WTC11 (cell line): ENCODE data around the gene STK32C. TPM values are rescaled to one million over a fixed set of nuclear protein-coding genes. Genes with fewer than 3 reads are reported as not detected.

ENCODE experiments used
- ATAC-seq: fragments of 200-7000 bp; cut with Tn5 transposase; 2 replicates; pipeline ENCODE4 v1.10.0; 2021; ENCODE audit warnings: mild to moderate bottlenecking, moderate library complexity
- CTCF ChIA-PET: fragments of 300-600 bp; sonication (Branson Sonifier 250); formaldehyde crosslinking; loops from one replicate; lab custom pipeline; 2021; ENCODE audit warnings: antibody characterized with exemption; lab: Charles Lee
- POLR2A ChIA-PET: fragments of 350-600 bp; sonication (Branson Sonifier 250); formaldehyde crosslinking; loops from one replicate; lab custom pipeline; 2021; ENCODE audit warnings: antibody characterized with exemption; lab: Charles Lee
- DNase-seq: peaks from one replicate; pipeline ENCODE4 v3.0.0; 2021; ENCODE audit warnings: low spot score
- H3K27ac Mint-ChIP-seq: 2 replicates; pipeline ENCODE4 v1.8.0; 2021; ENCODE audit warnings: mixed read lengths
- H3K27me3 Mint-ChIP-seq: 2 replicates; pipeline ENCODE4 v1.8.0; 2021; ENCODE audit warnings: low read depth, mild to moderate bottlenecking, moderate library complexity, mixed read lengths
- H3K36me3 Mint-ChIP-seq: 2 replicates; pipeline ENCODE4 v1.8.0; 2021; ENCODE audit warnings: mixed read lengths
- H3K4me1 Mint-ChIP-seq: 2 replicates; pipeline ENCODE4 v1.8.0; 2022; ENCODE audit warnings: mixed read lengths
- H3K4me3 Mint-ChIP-seq: 2 replicates; pipeline ENCODE4 v1.8.0; 2021; ENCODE audit warnings: mild to moderate bottlenecking, moderate library complexity, mixed read lengths
- H3K9me3 Mint-ChIP-seq: 2 replicates; pipeline ENCODE4 v1.8.0; 2021; ENCODE audit warnings: mixed read lengths
- CBFB ChIP-seq: sonication (generic); formaldehyde crosslinking; IDR thresholded peaks from 2 replicates; pipeline ENCODE4 v1.8.1; 2022; ENCODE audit warnings: mild to moderate bottlenecking, low read depth, missing genetic modification reagents
- CREB1 ChIP-seq: sonication (generic); formaldehyde crosslinking; IDR thresholded peaks from 2 replicates; pipeline ENCODE4 v1.8.0; 2023; ENCODE audit warnings: mild to moderate bottlenecking, missing genetic modification reagents
- JAZF1 ChIP-seq: fragments of 250-450 bp; sonication (Bioruptor Pico); IDR thresholded peaks from 2 replicates; pipeline ENCODE4 v1.9.0; 2021; ENCODE audit warnings: moderate library complexity, mild to moderate bottlenecking, inconsistent platforms
- KAT7 ChIP-seq: sonication (generic); formaldehyde crosslinking; IDR thresholded peaks from 2 replicates; pipeline ENCODE4 v1.8.1; 2023; ENCODE audit warnings: missing genetic modification reagents, mild to moderate bottlenecking, borderline replicate concordance
- PRRX2 ChIP-seq: fragments of 250-450 bp; sonication (Bioruptor Pico); IDR thresholded peaks from 2 replicates; pipeline ENCODE4 v1.8.0; 2021; ENCODE audit warnings: mild to moderate bottlenecking
- TEAD1 ChIP-seq: sonication (generic); formaldehyde crosslinking; IDR thresholded peaks from 2 replicates; pipeline ENCODE4 v1.8.0; 2022; ENCODE audit warnings: mild to moderate bottlenecking, missing genetic modification reagents
- TP53 ChIP-seq: sonication (generic); formaldehyde crosslinking; IDR thresholded peaks from 2 replicates; pipeline ENCODE4 v1.8.1; 2023; ENCODE audit warnings: mild to moderate bottlenecking, missing genetic modification reagents
- ZNF263 ChIP-seq: sonication (generic); formaldehyde crosslinking; IDR thresholded peaks from 2 replicates; pipeline ENCODE4 v1.8.1; 2022; ENCODE audit warnings: low read depth, mild to moderate bottlenecking, moderate library complexity, missing genetic modification reagents
- total RNA-seq: library from RNA; stranded (reverse); gene quantifications from 3 replicates; pipeline ENCODE4 v1.2.3, GENCODE V29; 2021
- TF ChIP-seq, protein P1 (sequence below): fragments of 250-450 bp; sonication (Bioruptor Pico); IDR thresholded peaks from 2 replicates; pipeline ENCODE4 v2.1.2; 2022; ENCODE audit warnings: mild to moderate bottlenecking, moderate library complexity
- TF ChIP-seq, protein P2 (sequence below): sonication (generic); formaldehyde crosslinking; IDR thresholded peaks from 2 replicates; pipeline ENCODE4 v1.8.0; 2023; ENCODE audit warnings: missing genetic modification reagents, mild to moderate bottlenecking, borderline replicate concordance
- TF ChIP-seq, protein P3 (sequence below): sonication (generic); formaldehyde crosslinking; IDR thresholded peaks from 2 replicates; pipeline ENCODE4 v1.8.1; 2023; ENCODE audit warnings: mild to moderate bottlenecking, missing genetic modification reagents
- TF ChIP-seq, protein P4 (sequence below): sonication (generic); formaldehyde crosslinking; conservative IDR thresholded peaks from 2 replicates; pipeline ENCODE4 v1.8.1; 2022; ENCODE audit warnings: mild to moderate bottlenecking, missing genetic modification reagents
- TF ChIP-seq, protein P5 (sequence below): sonication (generic); formaldehyde crosslinking; IDR thresholded peaks from 2 replicates; pipeline ENCODE4 v1.8.0; 2022; ENCODE audit warnings: mild to moderate bottlenecking, missing genetic modification reagents
- TF ChIP-seq, protein P6 (sequence below): sonication (generic); formaldehyde crosslinking; IDR thresholded peaks from 2 replicates; pipeline ENCODE4 v1.8.0; 2022; ENCODE audit warnings: mild to moderate bottlenecking, missing genetic modification reagents

Gene STK32C
- total RNA-seq, 1 experiment from 2014 or later: 20.7 TPM

DNA sequence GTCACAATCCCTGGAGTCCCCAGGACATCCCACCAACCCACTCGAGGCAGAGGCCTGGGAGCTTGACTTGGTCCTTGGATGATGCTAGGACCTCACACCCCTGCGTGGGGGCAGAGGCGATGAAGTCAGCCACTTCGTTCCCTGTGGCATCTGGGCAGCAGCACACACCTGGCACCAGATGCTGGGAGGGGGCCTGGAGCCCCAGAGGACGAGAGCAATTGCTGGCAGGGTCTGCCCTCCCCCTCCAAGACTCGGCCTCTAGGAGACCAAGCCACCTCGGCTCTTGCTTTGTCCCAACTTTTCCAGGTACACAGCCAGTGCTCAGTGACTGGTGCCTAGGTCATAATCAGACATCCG lies 81.9 kb downstream of the STK32C start (continued):
- TF ChIP-seq, protein P1, sequence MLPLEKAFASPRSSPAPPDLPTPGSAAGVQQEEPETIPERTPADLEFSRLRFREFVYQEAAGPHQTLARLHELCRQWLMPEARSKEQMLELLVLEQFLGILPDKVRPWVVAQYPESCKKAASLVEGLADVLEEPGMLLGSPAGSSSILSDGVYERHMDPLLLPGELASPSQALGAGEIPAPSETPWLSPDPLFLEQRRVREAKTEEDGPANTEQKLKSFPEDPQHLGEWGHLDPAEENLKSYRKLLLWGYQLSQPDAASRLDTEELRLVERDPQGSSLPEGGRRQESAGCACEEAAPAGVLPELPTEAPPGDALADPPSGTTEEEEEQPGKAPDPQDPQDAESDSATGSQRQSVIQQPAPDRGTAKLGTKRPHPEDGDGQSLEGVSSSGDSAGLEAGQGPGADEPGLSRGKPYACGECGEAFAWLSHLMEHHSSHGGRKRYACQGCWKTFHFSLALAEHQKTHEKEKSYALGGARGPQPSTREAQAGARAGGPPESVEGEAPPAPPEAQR (CRISPR knock-in tag): no peak
- no peak for TF ChIP-seq PRRX2 (CRISPR knock-in tag)

DNA sequence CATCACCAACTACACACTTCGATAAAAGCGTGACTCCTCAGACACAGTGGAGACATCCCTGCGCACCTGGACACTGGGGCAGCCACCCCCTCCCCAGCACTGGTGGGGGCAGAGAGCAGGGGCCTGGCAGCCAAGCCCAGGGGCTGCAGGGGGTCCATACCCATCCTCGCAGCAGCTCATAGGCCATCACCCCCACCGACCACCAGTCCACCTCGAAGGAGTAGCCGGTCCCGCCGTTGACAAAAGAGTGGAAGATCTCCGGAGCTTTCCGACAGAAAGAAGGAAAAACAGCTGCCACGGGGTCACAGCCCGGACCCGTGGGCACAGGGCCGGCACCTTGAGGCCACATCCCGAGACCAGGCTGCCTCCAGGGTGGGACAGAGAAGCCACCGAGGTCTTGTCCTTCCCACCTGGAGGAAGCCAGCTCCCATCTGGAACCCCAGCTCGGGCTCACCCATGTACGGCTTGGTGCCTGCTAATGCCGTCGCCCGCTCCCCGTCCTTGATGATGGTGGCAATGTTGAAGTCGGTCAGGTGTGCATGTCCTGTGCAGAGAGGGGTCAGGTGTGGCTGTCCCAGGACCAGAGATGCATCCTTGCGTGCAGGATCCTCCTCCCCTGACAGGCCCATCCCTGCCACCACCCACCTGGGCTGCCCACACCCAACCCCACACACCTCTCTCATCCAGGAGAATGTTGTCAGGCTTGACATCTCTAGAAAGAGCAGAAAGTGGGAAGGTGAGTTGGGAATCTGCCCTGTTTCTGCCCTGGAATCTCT lies 82.5 kb downstream of the STK32C start:
- ChIA-PET CTCF (interaction anchor here (0.6 to 2.8 kb wide), 6 partner anchors 28 to 364 kb away, joined by 3 to 10 read pairs (median 4); partner anchors contain the start of gene STK32C), POLR2A (no interaction called here)
- TF ChIP-seq TP53 (CRISPR knock-in tag) (no peak), TEAD1 (CRISPR knock-in tag) (no peak), CBFB (no peak), JAZF1 (CRISPR knock-in tag) (no peak)
- TF ChIP-seq, protein P1 (CRISPR knock-in tag): no peak
- TF ChIP-seq, protein P2, sequence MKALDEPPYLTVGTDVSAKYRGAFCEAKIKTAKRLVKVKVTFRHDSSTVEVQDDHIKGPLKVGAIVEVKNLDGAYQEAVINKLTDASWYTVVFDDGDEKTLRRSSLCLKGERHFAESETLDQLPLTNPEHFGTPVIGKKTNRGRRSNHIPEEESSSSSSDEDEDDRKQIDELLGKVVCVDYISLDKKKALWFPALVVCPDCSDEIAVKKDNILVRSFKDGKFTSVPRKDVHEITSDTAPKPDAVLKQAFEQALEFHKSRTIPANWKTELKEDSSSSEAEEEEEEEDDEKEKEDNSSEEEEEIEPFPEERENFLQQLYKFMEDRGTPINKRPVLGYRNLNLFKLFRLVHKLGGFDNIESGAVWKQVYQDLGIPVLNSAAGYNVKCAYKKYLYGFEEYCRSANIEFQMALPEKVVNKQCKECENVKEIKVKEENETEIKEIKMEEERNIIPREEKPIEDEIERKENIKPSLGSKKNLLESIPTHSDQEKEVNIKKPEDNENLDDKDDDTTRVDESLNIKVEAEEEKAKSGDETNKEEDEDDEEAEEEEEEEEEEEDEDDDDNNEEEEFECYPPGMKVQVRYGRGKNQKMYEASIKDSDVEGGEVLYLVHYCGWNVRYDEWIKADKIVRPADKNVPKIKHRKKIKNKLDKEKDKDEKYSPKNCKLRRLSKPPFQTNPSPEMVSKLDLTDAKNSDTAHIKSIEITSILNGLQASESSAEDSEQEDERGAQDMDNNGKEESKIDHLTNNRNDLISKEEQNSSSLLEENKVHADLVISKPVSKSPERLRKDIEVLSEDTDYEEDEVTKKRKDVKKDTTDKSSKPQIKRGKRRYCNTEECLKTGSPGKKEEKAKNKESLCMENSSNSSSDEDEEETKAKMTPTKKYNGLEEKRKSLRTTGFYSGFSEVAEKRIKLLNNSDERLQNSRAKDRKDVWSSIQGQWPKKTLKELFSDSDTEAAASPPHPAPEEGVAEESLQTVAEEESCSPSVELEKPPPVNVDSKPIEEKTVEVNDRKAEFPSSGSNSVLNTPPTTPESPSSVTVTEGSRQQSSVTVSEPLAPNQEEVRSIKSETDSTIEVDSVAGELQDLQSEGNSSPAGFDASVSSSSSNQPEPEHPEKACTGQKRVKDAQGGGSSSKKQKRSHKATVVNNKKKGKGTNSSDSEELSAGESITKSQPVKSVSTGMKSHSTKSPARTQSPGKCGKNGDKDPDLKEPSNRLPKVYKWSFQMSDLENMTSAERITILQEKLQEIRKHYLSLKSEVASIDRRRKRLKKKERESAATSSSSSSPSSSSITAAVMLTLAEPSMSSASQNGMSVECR (CRISPR knock-in tag): no peak
- ATAC-seq (no peak), DNase-seq (no peak)
- Mint-ChIP-seq H3K4me1 (peaks cover 8% of the 10 kb centered on the region), H3K27ac (no peak overlapping the region), H3K4me3 (no peak overlapping the region), H3K27me3 (no peaks in the 10 kb centered on the region), H3K36me3 (no peaks in the 10 kb centered on the region), H3K9me3 (no peaks in the 10 kb centered on the region)

DNA sequence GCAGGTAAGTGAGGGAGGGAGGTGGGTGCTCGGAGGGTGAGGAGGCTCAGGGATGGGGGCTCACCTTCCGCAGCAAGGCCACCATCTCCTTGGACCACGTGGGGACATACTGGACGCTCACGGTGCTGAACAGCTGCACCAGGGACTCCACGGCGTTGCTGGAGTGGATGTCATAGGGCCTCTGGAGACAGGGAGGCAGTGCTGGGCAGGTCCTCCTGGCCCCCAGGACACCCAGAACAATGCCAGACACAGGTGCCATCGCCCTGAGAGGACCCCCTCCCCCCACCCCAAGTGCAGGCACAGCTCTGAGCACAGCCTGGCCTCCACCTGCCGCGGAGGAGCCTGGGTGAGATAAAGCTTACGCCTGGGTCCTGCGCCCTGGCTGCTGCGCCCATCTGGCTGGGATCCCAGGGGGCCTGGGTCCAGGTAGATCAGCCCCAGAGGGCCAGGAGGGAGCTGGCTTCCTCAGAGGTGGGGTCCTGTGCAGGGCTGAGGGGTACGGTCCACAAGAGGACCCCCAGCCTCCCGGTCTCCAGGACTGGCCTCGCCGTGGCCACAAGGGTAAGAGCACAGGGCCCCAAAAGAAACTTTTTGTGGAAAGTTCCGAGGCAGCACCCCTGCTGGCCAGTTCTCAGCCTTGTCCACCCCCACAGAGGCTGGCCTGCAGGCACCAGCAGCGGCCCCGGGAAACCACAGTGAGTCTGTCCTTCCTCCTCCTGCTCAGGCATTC lies 83.2 kb downstream of the STK32C start:
- no peaks in the 10 kb centered on the region for H3K27me3 Mint-ChIP-seq
- no peaks in the 10 kb centered on the region for H3K36me3 Mint-ChIP-seq
- POLR2A ChIA-PET: no interaction called here
- H3K9me3 Mint-ChIP-seq: no peaks in the 10 kb centered on the region
- CTCF ChIA-PET: interaction anchor here (0.6 to 2.8 kb wide), 5 partner anchors 28 to 136 kb away, joined by 3 to 10 read pairs (median 8); partner anchors contain the start of gene STK32C
- DNase-seq: no peak
- H3K4me3 Mint-ChIP-seq: no peak overlapping the region
- no peak overlapping the region for H3K27ac Mint-ChIP-seq
- no peak for ATAC-seq
- peaks cover 3% of the 10 kb centered on the region for H3K4me1 Mint-ChIP-seq
- TF ChIP-seq KAT7 (no peak), TEAD1 (CRISPR knock-in tag) (no peak), ZNF263 (CRISPR knock-in tag) (no peak), CREB1 (CRISPR knock-in tag) (no peak)
- TF ChIP-seq, protein P3, sequence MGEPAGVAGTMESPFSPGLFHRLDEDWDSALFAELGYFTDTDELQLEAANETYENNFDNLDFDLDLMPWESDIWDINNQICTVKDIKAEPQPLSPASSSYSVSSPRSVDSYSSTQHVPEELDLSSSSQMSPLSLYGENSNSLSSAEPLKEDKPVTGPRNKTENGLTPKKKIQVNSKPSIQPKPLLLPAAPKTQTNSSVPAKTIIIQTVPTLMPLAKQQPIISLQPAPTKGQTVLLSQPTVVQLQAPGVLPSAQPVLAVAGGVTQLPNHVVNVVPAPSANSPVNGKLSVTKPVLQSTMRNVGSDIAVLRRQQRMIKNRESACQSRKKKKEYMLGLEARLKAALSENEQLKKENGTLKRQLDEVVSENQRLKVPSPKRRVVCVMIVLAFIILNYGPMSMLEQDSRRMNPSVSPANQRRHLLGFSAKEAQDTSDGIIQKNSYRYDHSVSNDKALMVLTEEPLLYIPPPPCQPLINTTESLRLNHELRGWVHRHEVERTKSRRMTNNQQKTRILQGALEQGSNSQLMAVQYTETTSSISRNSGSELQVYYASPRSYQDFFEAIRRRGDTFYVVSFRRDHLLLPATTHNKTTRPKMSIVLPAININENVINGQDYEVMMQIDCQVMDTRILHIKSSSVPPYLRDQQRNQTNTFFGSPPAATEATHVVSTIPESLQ (CRISPR knock-in tag): no peak
- TF ChIP-seq, protein P4, sequence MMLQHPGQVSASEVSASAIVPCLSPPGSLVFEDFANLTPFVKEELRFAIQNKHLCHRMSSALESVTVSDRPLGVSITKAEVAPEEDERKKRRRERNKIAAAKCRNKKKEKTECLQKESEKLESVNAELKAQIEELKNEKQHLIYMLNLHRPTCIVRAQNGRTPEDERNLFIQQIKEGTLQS (CRISPR knock-in tag): no peak
- TF ChIP-seq, protein P5, sequence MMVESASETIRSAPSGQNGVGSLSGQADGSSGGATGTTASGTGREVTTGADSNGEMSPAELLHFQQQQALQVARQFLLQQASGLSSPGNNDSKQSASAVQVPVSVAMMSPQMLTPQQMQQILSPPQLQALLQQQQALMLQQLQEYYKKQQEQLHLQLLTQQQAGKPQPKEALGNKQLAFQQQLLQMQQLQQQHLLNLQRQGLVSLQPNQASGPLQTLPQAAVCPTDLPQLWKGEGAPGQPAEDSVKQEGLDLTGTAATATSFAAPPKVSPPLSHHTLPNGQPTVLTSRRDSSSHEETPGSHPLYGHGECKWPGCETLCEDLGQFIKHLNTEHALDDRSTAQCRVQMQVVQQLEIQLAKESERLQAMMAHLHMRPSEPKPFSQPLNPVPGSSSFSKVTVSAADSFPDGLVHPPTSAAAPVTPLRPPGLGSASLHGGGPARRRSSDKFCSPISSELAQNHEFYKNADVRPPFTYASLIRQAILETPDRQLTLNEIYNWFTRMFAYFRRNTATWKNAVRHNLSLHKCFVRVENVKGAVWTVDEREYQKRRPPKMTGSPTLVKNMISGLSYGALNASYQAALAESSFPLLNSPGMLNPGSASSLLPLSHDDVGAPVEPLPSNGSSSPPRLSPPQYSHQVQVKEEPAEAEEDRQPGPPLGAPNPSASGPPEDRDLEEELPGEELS (CRISPR knock-in tag): no peak
- TF ChIP-seq, protein P6, sequence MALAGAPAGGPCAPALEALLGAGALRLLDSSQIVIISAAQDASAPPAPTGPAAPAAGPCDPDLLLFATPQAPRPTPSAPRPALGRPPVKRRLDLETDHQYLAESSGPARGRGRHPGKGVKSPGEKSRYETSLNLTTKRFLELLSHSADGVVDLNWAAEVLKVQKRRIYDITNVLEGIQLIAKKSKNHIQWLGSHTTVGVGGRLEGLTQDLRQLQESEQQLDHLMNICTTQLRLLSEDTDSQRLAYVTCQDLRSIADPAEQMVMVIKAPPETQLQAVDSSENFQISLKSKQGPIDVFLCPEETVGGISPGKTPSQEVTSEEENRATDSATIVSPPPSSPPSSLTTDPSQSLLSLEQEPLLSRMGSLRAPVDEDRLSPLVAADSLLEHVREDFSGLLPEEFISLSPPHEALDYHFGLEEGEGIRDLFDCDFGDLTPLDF (CRISPR knock-in tag): no peak
